Measurements from ENCODE around the gene SKAP1. TPM values are rescaled to one million over a fixed set of nuclear protein-coding genes. Genes with fewer than 3 reads are reported as not detected.

SKAP1 gene
- total and polyA plus RNA-seq, 4 donors = 1.4 to 4.9 (median 2.5) TPM

- DNase-seq = no peak
- Histone ChIP-seq H3K4me3 (no peak overlapping the region), H3K4me1 (ENCODE audit: control insufficient read depth in 5 of 5, insufficient read depth in 5 of 5, low read length in 5 of 5) (peaks cover 0 to 21% (median 4%) of the 10 kb centered on the region in 5 donors), H3K27me3 (ENCODE audit: control insufficient read depth in 3 of 3, insufficient read depth in 3 of 3, low read length in 2 of 3) (peaks cover 0 to 17% (median 0%) of the 10 kb centered on the region in 3 donors), H3K9me3 (ENCODE audit: control insufficient read depth in 4 of 4, insufficient read depth in 3 of 4, low read length in 3 of 4) (peaks cover 0 to 2% (median 0%) of the 10 kb centered on the region in 4 donors), H3K27ac (ENCODE audit: low read depth in 1 of 2, low read length in 1 of 2) (no peak overlapping the region), H3K36me3 (ENCODE audit: control insufficient read depth in 4 of 4, insufficient read depth in 4 of 4, low read length in 4 of 4) (no peaks in the 10 kb centered on the region), H3K9ac (ENCODE audit: insufficient read depth in 1 of 2, low read length in 2 of 2) (no peak overlapping the region)
- no peak for TF ChIP-seq CTCF (IDR thresholded peaks at IDR 0.05; ENCODE audit: control extremely low read depth, extremely low read depth)
- ATAC-seq (ENCODE audit: insufficient read depth, low FRiP score) = peak; percentile 34
- 29 to 58% methylated on average over 3 of the region's 3 CpGs for WGBS, 2 donors
These were observed 12.8 kb upstream of the SKAP1 start for GRCh38 chr17:48442819-48443218.

GRCh38 chr17:48441862-48442261, 11.8 kb upstream of the SKAP1 start:
- H3K4me1 ChIP-seq (ENCODE audit: control insufficient read depth in 5 of 5, insufficient read depth in 5 of 5, low read length in 5 of 5) = peaks cover 0 to 21% (median 4%) of the 10 kb centered on the region in 5 donors
- ATAC-seq (ENCODE audit: insufficient read depth, low FRiP score) (no peak), DNase-seq (no peak)
- H3K27ac ChIP-seq (ENCODE audit: low read depth in 1 of 2, low read length in 1 of 2) = no peak overlapping the region
- H3K9me3 ChIP-seq (ENCODE audit: control insufficient read depth in 4 of 4, insufficient read depth in 3 of 4, low read length in 3 of 4) = peaks cover 0 to 2% (median 0%) of the 10 kb centered on the region in 4 donors
- H3K4me3 ChIP-seq = no peak overlapping the region
- no peaks in the 10 kb centered on the region for H3K36me3 ChIP-seq (ENCODE audit: control insufficient read depth in 4 of 4, insufficient read depth in 4 of 4, low read length in 4 of 4)
- 89 to 92% methylated on average over 4 of the region's 4 CpGs for WGBS, 2 donors
- no peak overlapping the region for H3K9ac ChIP-seq (ENCODE audit: insufficient read depth in 1 of 2, low read length in 2 of 2)
- no peak for TF ChIP-seq CTCF (IDR thresholded peaks at IDR 0.05; ENCODE audit: control extremely low read depth, extremely low read depth)
- H3K27me3 ChIP-seq (ENCODE audit: control insufficient read depth in 3 of 3, insufficient read depth in 3 of 3, low read length in 2 of 3) = peaks cover 0 to 15% (median 0%) of the 10 kb centered on the region in 3 donors

- WGBS, 2 donors = 13 to 41% methylated on average over 1 of the region's 1 CpG
- H3K9ac ChIP-seq (ENCODE audit: insufficient read depth in 1 of 2, low read length in 2 of 2) = no peak overlapping the region
- H3K4me1 ChIP-seq (ENCODE audit: control insufficient read depth in 5 of 5, insufficient read depth in 5 of 5, low read length in 5 of 5) = peaks cover 0 to 21% (median 4%) of the 10 kb centered on the region in 5 donors
- no peak for DNase-seq
- peaks cover 0 to 2% (median 0%) of the 10 kb centered on the region in 4 donors for H3K9me3 ChIP-seq (ENCODE audit: control insufficient read depth in 4 of 4, insufficient read depth in 3 of 4, low read length in 3 of 4)
- H3K4me3 ChIP-seq = no peak overlapping the region
- ATAC-seq (ENCODE audit: insufficient read depth, low FRiP score) = no peak
- H3K27me3 ChIP-seq (ENCODE audit: control insufficient read depth in 3 of 3, insufficient read depth in 3 of 3, low read length in 2 of 3) = peaks cover 0 to 21% (median 0%) of the 10 kb centered on the region in 3 donors
- H3K36me3 ChIP-seq (ENCODE audit: control insufficient read depth in 4 of 4, insufficient read depth in 4 of 4, low read length in 4 of 4) = no peaks in the 10 kb centered on the region
- no peak for TF ChIP-seq CTCF (IDR thresholded peaks at IDR 0.05; ENCODE audit: control extremely low read depth, extremely low read depth)
- H3K27ac ChIP-seq (ENCODE audit: low read depth in 1 of 2, low read length in 1 of 2) = no peak overlapping the region
These were observed 11.3 kb upstream of the SKAP1 start for GRCh38 chr17:48441231-48441711.

- Histone ChIP-seq H3K4me1 (ENCODE audit: control insufficient read depth in 5 of 5, insufficient read depth in 5 of 5, low read length in 5 of 5) (peaks cover 0 to 21% (median 4%) of the 10 kb centered on the region in 5 donors), H3K27me3 (ENCODE audit: control insufficient read depth in 3 of 3, insufficient read depth in 3 of 3, low read length in 2 of 3) (peaks cover 0 to 23% (median 0%) of the 10 kb centered on the region in 3 donors), H3K9ac (ENCODE audit: insufficient read depth in 1 of 2, low read length in 2 of 2) (no peak overlapping the region), H3K4me3 (no peak overlapping the region), H3K27ac (ENCODE audit: low read depth in 1 of 2, low read length in 1 of 2) (no peak overlapping the region), H3K36me3 (ENCODE audit: control insufficient read depth in 4 of 4, insufficient read depth in 4 of 4, low read length in 4 of 4) (no peaks in the 10 kb centered on the region), H3K9me3 (ENCODE audit: control insufficient read depth in 4 of 4, insufficient read depth in 3 of 4, low read length in 3 of 4) (peaks cover 0 to 2% (median 0%) of the 10 kb centered on the region in 4 donors)
- DNase-seq (no peak), ATAC-seq (ENCODE audit: insufficient read depth, low FRiP score) (no peak)
- no peak for TF ChIP-seq CTCF (IDR thresholded peaks at IDR 0.05; ENCODE audit: control extremely low read depth, extremely low read depth)
- 73 to 76% methylated on average over 2 of the region's 2 CpGs for WGBS, 2 donors
These were observed 10.7 kb upstream of the SKAP1 start for GRCh38 chr17:48440669-48441068.
